H1 (cell line): ENCODE measurements around the gene SND1. TPM values are rescaled to one million over a fixed set of nuclear protein-coding genes. Genes with fewer than 3 reads are reported as not detected.

Source experiments
- RFX5 ChIP-seq: IDR thresholded peaks from 2 replicates; pipeline ENCODE4 v1.6.1; 2011; ENCODE audit warnings: low read depth, low read length, improper control_type of control experiment, borderline replicate concordance
- TEAD4 ChIP-seq: IDR thresholded peaks from 2 replicates; pipeline ENCODE4 v1.6.1; 2012; ENCODE audit warnings: low read depth, low read length, inconsistent platforms, mixed read lengths
- ZNF274 ChIP-seq: IDR thresholded peaks from 2 replicates; pipeline ENCODE4 v1.7.0; 2012; ENCODE audit warnings: low read length, borderline replicate concordance; ENCODE audit errors: extremely low read depth
- polyA plus RNA-seq, 7 experiments: library from polyadenylated mRNA; depleted of rRNA in 3 of 7; stranded (reverse) in 5 of 7; unstranded in 2 of 7; fragments of >200 nt in 5 of 7; fragments of 200-250 nt in 2 of 7; gene quantifications; 1 replicate in 5 of 7; 2 replicates in 1 of 7; 4 replicates in 1 of 7; pipeline versions ENCODE4 v1.2.1 to v1.2.3, GENCODE V29; 2011 to 2013; ENCODE audit warnings: missing spikeins in 2 of 7, mixed read lengths in 2 of 7
- total RNA-seq: library from RNA; stranded (reverse); fragmentation: NEBNext Ultra II Directional; extraction: Animal tissue kit (Norgen Biotek cat#: 25700); gene quantifications from 2 replicates; pipeline ENCODE4 v1.2.1, GENCODE V29; 2021

SND1 gene
- total and polyA plus RNA-seq, 2 of the 8 experiments (the other 6 are each of a cell fraction or from before 2014, with no cell fraction given): 122 to 290 TPM

- TF ChIP-seq RFX5 (no peak), TEAD4 (no peak), ZNF274 (no peak)
These were observed 352.6 kb downstream of the SND1 start (continued) for GRCh38 chr7:128004623-128005022.
